ENCODE data around the gene CRAT.

CRAT gene

GRCh38 chr9:129058965-129059795, 51.4 kb downstream of the CRAT start:
- DNase-seq: no peak

- no peak for DNase-seq
Observed at GRCh38 chr9:129054163-129054851, 56.3 kb downstream of the CRAT start.

DNA sequence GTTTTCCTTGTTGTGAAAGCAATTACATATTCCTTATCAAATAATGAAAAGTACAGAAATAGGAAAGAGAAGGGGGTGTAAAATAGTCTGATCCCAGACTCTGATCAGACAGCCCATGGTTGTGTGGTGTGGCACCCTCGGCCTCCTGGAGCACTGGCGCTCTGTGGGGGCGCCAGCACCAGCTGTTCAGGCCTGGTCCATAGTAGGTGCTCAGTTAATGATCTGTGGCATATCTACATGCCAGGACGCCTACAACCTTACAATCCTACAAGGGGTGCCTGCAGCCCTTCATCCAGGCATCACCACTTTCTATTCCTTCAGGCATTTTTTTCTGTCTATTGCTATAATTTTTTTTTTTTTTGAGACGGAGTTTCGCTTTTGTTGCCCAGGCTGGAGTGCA, 57.6 kb downstream of the CRAT start:
- DNase-seq: no peak

- no peak for DNase-seq
Observed at GRCh38 chr9:129052592-129052991, 58.0 kb downstream of the CRAT start.
